HG03280 (cell line): ENCODE results near the gene SLC24A4.

Experiments
- ATAC-seq: cut with Tn5 transposase; IDR thresholded peaks from one replicate; pipeline ENCODE4 v1.9.1; 2021; ENCODE audit warnings: mild to moderate bottlenecking, moderate library complexity; ENCODE audit not compliant: unreplicated experiment

Gene SLC24A4

DNA sequence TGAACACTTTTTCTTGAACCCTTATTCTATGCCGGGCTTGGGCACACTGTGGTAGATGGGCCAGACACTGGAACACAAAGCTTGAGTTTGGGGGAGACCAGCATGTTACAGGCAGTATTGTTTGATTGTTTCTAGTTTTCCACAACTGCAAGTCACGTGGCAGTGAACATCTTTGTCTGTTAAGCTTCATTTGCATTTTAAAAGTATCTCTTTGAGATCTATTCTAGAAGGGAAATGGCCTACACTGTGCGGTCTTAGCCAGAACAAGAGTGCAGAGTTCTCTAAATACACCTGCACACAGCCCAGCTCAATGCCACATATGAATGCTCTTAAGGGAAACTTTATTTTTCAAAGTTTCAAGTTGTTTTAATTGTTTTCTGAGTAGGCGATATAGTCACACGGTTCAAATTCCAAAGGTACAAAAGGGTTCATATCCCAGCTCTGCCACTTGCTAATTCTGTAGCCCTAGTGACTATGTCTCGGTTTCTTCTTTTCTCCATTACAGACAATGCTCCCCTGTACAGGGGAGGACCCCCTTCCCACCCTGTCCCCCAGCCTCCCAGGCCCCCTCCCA, 215.5 kb downstream of the SLC24A4 start:
- peak; percentile 81 for ATAC-seq

DNA sequence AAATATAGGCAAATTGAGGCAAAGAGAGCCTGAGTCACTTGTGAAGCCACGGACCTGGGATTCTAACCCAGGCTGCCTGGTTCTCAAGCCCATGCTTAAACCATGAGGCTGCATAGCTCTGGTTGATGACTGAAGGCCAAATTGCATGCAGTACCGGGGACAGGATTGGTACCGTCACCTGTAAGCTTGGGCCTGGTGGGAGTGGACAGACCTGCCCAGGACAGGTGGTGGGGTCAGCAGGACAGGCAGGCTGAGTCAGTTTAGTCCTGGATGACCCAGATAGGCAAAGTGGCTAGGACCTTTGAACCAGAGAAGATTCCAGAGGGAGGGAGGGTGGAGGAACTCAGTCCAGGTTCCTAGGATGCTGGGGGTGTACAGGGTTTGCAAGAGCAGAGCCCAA, 216.5 kb downstream of the SLC24A4 start:
- ATAC-seq = no peak

DNA sequence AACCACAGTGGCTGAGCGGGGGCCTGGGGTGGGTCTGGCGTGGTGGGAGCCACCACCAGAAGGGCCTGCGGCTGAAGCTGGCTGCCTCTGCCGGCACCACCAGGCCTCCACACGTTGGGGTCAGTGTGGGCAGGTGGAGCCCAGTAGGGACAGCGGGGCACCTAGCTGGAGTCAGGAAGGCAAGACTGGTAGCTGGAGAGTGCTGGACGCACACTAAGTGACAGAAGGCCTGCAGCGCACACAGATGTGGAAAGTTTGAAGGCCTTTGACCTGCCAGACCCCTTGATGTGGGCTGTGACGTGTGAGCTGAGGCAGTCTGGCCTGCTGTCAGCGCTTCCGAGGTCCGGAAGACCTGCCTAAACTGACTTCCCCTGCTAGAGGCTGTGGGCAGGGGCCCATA, 216.9 kb downstream of the SLC24A4 start:
- no peak for ATAC-seq

DNA sequence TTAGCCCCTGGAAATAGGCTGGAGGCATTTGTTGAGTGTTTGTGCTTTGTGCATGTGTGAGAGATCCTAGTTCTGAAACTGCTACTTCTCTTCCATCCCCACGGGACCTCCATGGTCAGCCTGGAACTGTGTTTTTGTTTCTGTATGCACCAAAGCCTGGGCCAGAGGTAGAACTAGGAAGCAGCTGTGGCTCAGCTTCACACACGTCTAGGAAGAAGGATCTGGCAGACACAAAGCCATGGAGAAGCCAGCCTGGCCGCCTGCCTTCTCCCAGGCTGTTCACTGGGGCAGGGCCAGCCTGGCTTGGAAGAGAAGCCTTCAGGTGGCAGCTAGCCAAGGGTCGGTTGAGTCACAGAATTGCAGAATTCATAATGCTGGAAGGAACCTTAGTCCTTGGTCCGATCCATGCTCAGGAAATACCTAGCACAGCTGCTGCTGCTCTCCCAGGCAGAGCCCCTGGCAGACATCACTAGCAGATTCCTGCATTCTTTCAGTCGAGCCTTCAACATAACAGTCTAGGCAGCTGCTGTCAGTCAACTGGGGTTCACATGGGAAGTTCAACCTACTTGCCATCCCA, 217.6 kb downstream of the SLC24A4 start:
- ATAC-seq = no peak

DNA sequence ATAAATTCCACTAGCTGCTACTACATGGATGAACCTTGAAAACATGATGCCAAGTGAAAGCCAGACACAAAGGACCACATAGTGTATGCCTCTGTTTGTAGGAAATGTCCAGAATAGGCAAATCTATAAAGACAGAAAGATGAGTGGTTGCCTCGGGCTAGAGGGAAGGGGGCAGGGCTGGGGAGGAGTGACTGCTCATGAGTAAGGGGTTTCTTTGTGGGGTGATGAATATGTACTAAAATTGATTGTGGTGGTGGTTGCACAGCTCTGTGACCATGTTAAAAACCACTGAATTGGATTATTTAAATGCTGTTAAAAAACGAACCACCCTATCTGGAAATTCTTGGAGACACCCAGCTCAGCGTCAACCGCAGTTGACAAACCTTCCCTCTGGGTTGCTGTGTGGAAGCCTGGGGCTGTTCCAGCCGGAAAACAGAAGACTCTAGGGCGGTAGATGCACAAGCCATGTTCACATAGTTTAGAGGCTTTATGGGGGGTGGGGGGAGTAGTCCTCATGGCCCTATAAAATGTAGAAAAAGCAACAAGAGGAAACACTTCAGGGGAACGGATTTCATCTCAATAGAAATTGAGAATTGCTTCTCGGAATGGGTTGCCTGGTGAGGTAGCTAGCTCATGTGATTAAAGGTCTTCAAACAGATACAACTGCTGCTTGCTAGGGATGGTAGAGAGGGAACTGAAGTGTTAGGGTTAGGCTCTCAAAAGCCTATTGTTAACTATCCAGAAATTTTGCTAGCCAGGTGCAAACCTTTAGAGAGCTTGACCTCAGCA, 220.0 kb downstream of the SLC24A4 start:
- ATAC-seq = no peak

DNA sequence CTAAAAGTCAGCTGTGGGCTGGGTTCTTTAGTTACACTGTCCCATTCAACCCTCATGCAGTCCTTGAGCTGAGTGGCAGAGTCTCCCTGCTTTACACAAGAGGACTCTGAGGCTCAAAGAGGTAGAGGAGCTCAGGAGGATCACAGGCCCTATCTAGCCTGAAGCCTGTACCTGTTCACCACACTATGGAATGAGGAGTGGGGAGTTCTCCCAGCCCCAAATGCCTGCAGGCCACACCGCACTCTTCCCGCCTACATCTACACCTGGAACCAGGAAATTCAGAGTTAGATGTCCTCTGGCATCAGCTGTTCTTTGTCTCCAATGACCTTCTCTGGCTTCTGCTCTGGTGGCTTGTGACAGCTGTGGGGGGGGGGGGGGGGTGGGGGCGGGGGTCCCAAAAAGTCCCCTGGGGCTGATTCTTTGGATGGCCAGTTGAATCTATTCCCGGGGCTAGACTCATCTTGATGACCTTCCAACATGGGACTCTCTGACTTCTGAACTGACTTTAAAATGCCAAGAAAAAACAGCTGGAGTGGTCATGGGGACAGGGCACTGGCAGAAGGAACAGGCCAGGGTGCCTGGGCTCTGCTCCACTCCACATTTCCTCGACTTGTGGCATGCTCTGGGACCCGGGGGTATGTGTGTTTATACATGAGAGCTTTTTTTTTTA, 221.2 kb downstream of the SLC24A4 start:
- ATAC-seq = no peak

DNA sequence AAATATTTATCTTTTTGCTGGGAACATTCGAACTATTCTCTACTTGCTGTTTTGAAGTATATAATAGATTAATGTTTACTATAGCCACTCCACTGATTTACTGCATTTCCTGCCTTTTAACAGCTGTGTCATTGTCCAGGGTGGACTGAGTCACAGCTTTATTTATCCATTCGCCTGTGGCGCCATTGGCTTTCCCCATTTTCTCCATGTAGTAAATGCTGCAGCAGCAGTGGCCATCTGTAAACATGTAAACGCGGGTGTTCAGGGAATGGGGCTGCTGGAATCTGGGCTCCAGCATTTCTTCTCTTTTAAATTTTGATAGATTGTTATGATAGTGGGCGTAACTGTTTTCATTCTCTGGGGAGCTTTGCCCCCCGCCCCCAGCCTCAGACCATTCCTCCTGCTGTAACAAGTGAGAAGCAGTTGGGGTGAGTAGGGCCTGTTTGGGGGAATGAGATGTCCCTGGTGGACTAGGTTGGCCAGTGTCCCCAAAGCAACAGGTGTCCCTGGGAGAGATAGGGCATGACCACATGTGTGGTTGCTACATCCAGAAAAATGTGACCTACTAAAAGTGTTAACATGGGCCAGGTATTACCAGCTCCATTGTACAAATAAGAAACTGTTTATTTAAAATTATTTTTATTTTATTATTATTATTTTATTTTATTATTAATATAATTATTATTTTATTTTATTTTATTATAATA, 223.5 kb downstream of the SLC24A4 start:
- ATAC-seq = no peak

DNA sequence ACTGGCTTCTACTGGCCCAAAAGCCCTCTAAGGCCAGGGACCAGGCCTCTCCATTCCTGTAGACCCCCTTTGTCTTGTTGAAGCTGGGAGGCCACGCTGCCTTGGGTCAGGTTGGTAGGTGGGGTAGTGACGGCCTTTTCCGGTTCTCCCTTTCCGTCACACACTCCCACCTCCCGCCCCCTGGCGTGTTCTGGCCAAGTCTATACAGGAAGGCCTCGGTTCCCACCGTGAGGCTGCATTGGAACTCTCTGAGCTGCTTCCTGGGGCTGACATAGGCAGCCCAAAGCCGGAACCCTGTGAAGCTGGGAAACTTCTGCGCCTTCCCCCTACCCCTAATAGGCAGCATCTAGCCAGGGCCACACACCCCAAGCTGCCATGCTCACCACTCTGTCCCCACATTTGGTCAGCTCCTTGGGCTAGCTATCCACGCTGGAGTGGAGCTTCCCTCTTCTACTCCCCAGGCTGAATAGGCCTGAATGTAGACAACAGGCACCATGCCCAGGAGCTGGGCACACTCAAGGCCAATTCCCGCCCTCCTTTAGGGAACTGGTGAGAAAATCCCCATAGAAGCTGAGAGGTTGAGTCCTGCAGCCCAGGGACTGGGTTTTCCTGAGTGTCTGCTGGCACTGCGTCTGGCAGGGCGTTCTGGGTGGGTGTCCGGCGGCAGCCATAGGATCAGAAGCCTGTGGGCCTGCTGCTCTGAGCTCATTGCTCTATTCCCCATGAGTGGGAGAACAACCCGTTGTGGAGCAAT, 226.3 kb downstream of the SLC24A4 start:
- no peak for ATAC-seq

DNA sequence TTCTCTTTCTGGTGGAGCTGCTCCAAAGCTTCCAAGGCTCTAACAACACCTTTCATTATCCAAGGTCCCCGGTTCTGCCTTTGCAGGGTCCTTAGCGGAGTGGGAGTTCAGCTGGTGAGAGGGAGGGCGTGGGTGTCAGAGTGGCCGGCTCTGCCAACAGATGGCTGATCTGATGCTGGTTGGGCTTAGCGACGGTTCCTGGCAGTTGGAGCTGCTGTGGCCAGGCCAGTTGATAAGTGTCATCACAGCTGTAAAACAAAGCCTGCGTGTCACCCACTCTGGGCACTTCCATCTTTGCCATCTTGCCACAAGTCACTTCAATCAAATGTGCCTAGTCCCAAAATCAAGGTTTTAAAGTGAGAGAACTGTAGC, 226.9 kb downstream of the SLC24A4 start:
- no peak for ATAC-seq
